ENCODE data around the gene AK8.

AK8 gene

GRCh38 chr9:132782037-132782436 is 96.0 kb downstream of the AK8 start:
- ChIA-PET CTCF (interaction anchor here (0.6 kb wide), 1 partner anchor 1697 kb away, joined by 4 read pairs; no protein-coding TSS in a partner anchor), POLR2A (ENCODE audit: low non-redundant PET) (no interaction called here)
- no peak for DNase-seq (ENCODE audit: low spot score)
- H3K27ac ChIP-seq: no peak overlapping the region
- no peak for TF ChIP-seq CTCF (conservative IDR thresholded peaks at IDR 0.05; ENCODE audit: low read depth)

GRCh38 chr9:132780230-132781007 is 97.7 kb downstream of the AK8 start:
- no peak for DNase-seq (ENCODE audit: low spot score)
- no peak overlapping the region for H3K27ac ChIP-seq
- ChIA-PET CTCF (interaction anchor here (0.7 kb wide), 1 partner anchor 377 kb away, joined by 3 read pairs; no protein-coding TSS in a partner anchor), POLR2A (ENCODE audit: low non-redundant PET) (no interaction called here)
- TF ChIP-seq CTCF (conservative IDR thresholded peaks at IDR 0.05; ENCODE audit: low read depth): no peak

GRCh38 chr9:132776891-132777290 is 101.2 kb downstream of the AK8 start:
- H3K27ac ChIP-seq: no peak overlapping the region
- POLR2A ChIA-PET (ENCODE audit: low non-redundant PET): no interaction called here
- no peak for DNase-seq (ENCODE audit: low spot score)
- no peak for TF ChIP-seq CTCF (conservative IDR thresholded peaks at IDR 0.05; ENCODE audit: low read depth)
- CTCF ChIA-PET: no interaction called here

- no peak for TF ChIP-seq CTCF (conservative IDR thresholded peaks at IDR 0.05; ENCODE audit: low read depth)
- POLR2A ChIA-PET (ENCODE audit: low non-redundant PET): no interaction called here
- no peak for DNase-seq (ENCODE audit: low spot score)
- CTCF ChIA-PET: no interaction called here
- no peak overlapping the region for H3K27ac ChIP-seq
Observed at GRCh38 chr9:132776268-132776667, 101.8 kb downstream of the AK8 start.

GRCh38 chr9:132775720-132776119 is 102.4 kb downstream of the AK8 start:
- no peak for DNase-seq (ENCODE audit: low spot score)
- no peak for TF ChIP-seq CTCF (conservative IDR thresholded peaks at IDR 0.05; ENCODE audit: low read depth)
- ChIA-PET POLR2A (ENCODE audit: low non-redundant PET) (no interaction called here), CTCF (no interaction called here)
- H3K27ac ChIP-seq: no peak overlapping the region

GRCh38 chr9:132774886-132775285 is 103.2 kb downstream of the AK8 start:
- H3K27ac ChIP-seq: no peak overlapping the region
- no peak for DNase-seq (ENCODE audit: low spot score)
- ChIA-PET CTCF (interaction anchor here (0.8 kb wide), 1 partner anchor 158 kb away, joined by 3 read pairs; no protein-coding TSS in a partner anchor), POLR2A (ENCODE audit: low non-redundant PET) (interaction anchor here (0.5 kb wide), 1 partner anchor 361 kb away, joined by 4 read pairs; no protein-coding TSS in a partner anchor)
- no peak for TF ChIP-seq CTCF (conservative IDR thresholded peaks at IDR 0.05; ENCODE audit: low read depth)

All from RWPE1 (cell line).